Neural cell (in vitro differentiated cells): Measurements from ENCODE around the gene HS3ST3B1. TPM values are rescaled to one million over a fixed set of nuclear protein-coding genes. Genes with fewer than 3 reads are reported as not detected.
A peak's percentile ranks its signal among the peaks of the same experiment; 100 is the strongest.

ENCODE experiments used
- H2AFZ ChIP-seq: fragments of 200-600, 300-800 bp; sonication (generic), shearing (Covaris generic); 2 replicates; pipeline ENCODE4 v1.6.0; 2014; ENCODE audit warnings: low read depth, mild to moderate bottlenecking, antibody characterized with exemption, low read length, moderate library complexity
- H3F3A ChIP-seq: fragments of 200-600 bp; shearing (Covaris generic); 2 replicates; pipeline ENCODE4 v1.6.1; 2016; ENCODE audit warnings: mild to moderate bottlenecking, moderate library complexity, mixed read lengths, antibody characterized with exemption, low read length; ENCODE audit not compliant: insufficient read depth, poor library complexity, severe bottlenecking
- H3K27ac ChIP-seq: fragments of 200-600, 300-800 bp; sonication (generic), shearing (Covaris generic); 2 replicates; pipeline ENCODE4 v1.5.1; 2014; ENCODE audit warnings: mild to moderate bottlenecking, low read length, moderate library complexity
- H3K27me3 ChIP-seq: fragments of 300-800, 200-600 bp; sonication (generic), shearing (Covaris generic); 2 replicates; pipeline ENCODE4 v1.6.0; 2014; ENCODE audit warnings: mild to moderate bottlenecking, low read depth, low read length, moderate library complexity; ENCODE audit not compliant: insufficient read depth
- H3K36me3 ChIP-seq: fragments of 300-800, 200-600 bp; sonication (generic), shearing (Covaris generic); 2 replicates; pipeline ENCODE4 v1.5.1; 2014; ENCODE audit warnings: mild to moderate bottlenecking, antibody characterized with exemption, low read length, moderate library complexity; ENCODE audit not compliant: insufficient read depth
- H3K4me2 ChIP-seq: fragments of 300-800, 200-600 bp; sonication (generic), shearing (Covaris generic); 2 replicates; pipeline ENCODE4 v1.6.0; 2014; ENCODE audit warnings: mild to moderate bottlenecking, low read length
- H3K4me3 ChIP-seq: fragments of 300-800, 200-600 bp; sonication (generic), shearing (Covaris generic); 2 replicates; pipeline ENCODE4 v1.5.1; 2014; ENCODE audit warnings: mild to moderate bottlenecking, low read length, moderate library complexity
- H3K79me2 ChIP-seq: fragments of 200-600 bp; shearing (Covaris generic); replicated peaks from 2 replicates; pipeline ENCODE4 v1.6.0; 2014; ENCODE audit warnings: mild to moderate bottlenecking, low read length, moderate library complexity; ENCODE audit not compliant: insufficient read depth
- H3K9ac ChIP-seq: fragments of 300-800, 200-600 bp; sonication (generic), shearing (Covaris generic); 2 replicates; pipeline ENCODE4 v1.6.1; 2016; ENCODE audit warnings: mild to moderate bottlenecking, low read length, mixed read lengths
- H3K9me2 ChIP-seq: fragments of 200-600 bp; shearing (Covaris generic); 2 replicates; pipeline ENCODE4 v1.6.1; 2016; ENCODE audit warnings: mild to moderate bottlenecking, low read length, mixed read lengths; ENCODE audit not compliant: insufficient read depth
- H3K9me3 ChIP-seq: fragments of 200-600, 300-800 bp; sonication (generic), shearing (Covaris generic); 2 replicates; pipeline ENCODE4 v1.6.1; 2016; ENCODE audit warnings: mild to moderate bottlenecking, mixed run types, low read length, moderate library complexity, mixed read lengths
- H4K20me1 ChIP-seq: fragments of 200-600 bp; shearing (Covaris generic); 2 replicates; pipeline ENCODE4 v1.6.1; 2016; ENCODE audit warnings: mild to moderate bottlenecking, mixed run types; ENCODE audit not compliant: insufficient read depth
- CTCF ChIP-seq: fragments of 450-650 bp; IDR thresholded peaks from 2 replicates; pipeline ENCODE4 v1.5.1; 2014; ENCODE audit warnings: antibody characterized with exemption, mild to moderate bottlenecking, moderate library complexity; ENCODE audit not compliant: poor library complexity, severe bottlenecking
- EP300 ChIP-seq: fragments of 450-650 bp; conservative IDR thresholded peaks from 2 replicates; pipeline ENCODE4 v1.6.1; 2014; ENCODE audit warnings: antibody characterized with exemption, mild to moderate bottlenecking, moderate library complexity; ENCODE audit not compliant: poor library complexity, severe bottlenecking
- EZH2 ChIP-seq: fragments of 200-600, 300-800 bp; shearing (Covaris generic), sonication (generic); IDR thresholded peaks from 2 replicates; pipeline ENCODE4 v1.6.1; 2014; ENCODE audit warnings: antibody characterized with exemption, low read length, borderline replicate concordance, mild to moderate bottlenecking; ENCODE audit not compliant: insufficient read depth, poor library complexity, severe bottlenecking
- MXI1 ChIP-seq: fragments of 450-650 bp; conservative IDR thresholded peaks from 2 replicates; pipeline ENCODE4 v1.6.1; 2014; ENCODE audit warnings: antibody characterized with exemption, mild to moderate bottlenecking; ENCODE audit not compliant: poor library complexity, severe bottlenecking
- POLR2AphosphoS5 ChIP-seq: IDR thresholded peaks from 2 replicates; pipeline ENCODE4 v1.6.1; 2012
- RAD21 ChIP-seq: fragments of 450-650 bp; conservative IDR thresholded peaks from 2 replicates; pipeline ENCODE4 v1.6.1; 2014; ENCODE audit warnings: antibody characterized with exemption, mild to moderate bottlenecking, moderate library complexity
- REST ChIP-seq: IDR thresholded peaks from 2 replicates; pipeline ENCODE4 v1.6.1; 2012; ENCODE audit warnings: borderline replicate concordance
- SMC3 ChIP-seq: fragments of 450-650 bp; conservative IDR thresholded peaks from 2 replicates; pipeline ENCODE4 v1.6.1; 2014; ENCODE audit warnings: antibody characterized with exemption, mild to moderate bottlenecking, moderate library complexity; ENCODE audit not compliant: poor library complexity
- TAF1 ChIP-seq: IDR thresholded peaks from 2 replicates; pipeline ENCODE4 v1.6.1; 2012; ENCODE audit warnings: low read depth
- polyA plus RNA-seq: library from polyadenylated mRNA; depleted of rRNA; stranded (reverse); fragments of >200 nt; gene quantifications from 2 replicates; pipeline ENCODE4 v1.2.3, GENCODE V29; 2014

The HS3ST3B1 gene
- polyA plus RNA-seq, 1 donor from 2014 or later, result 0.58 TPM

GRCh38 chr17:14304773-14305517, 4.1 kb downstream of the HS3ST3B1 start:
- Histone ChIP-seq H3K27me3 (peaks cover 87% of the 10 kb centered on the region), H3K9ac (no peak overlapping the region), H3K9me3 (no peaks in the 10 kb centered on the region), H3K79me2 (no peaks in the 10 kb centered on the region), H3F3A (no peaks in the 10 kb centered on the region), H3K4me2 (no peak overlapping the region), H3K36me3 (no peaks in the 10 kb centered on the region), H4K20me1 (no peaks in the 10 kb centered on the region), H3K4me3 (peak overlapping the region; percentile 85), H3K27ac (no peak overlapping the region), H3K9me2 (no peaks in the 10 kb centered on the region), H2AFZ (no peak overlapping the region)
- TF ChIP-seq REST (no peak), SMC3 (no peak), TAF1 (no peak), RAD21 (no peak), MXI1 (no peak), EZH2 (no peak), POLR2AphosphoS5 (no peak), CTCF (no peak), EP300 (no peak)

GRCh38 chr17:14305785-14306496, 5.1 kb downstream of the HS3ST3B1 start:
- no peak overlapping the region for H3K9ac ChIP-seq
- H3K4me3 ChIP-seq, result no peak overlapping the region
- peaks cover 85% of the 10 kb centered on the region for H3K27me3 ChIP-seq
- no peak overlapping the region for H3K4me2 ChIP-seq
- TF ChIP-seq SMC3, result no peak
- TF ChIP-seq MXI1, result no peak
- TF ChIP-seq POLR2AphosphoS5, result no peak
- no peak for TF ChIP-seq REST
- TF ChIP-seq TAF1, result no peak
- TF ChIP-seq EP300, result no peak
- H3K36me3 ChIP-seq, result no peaks in the 10 kb centered on the region
- H3K79me2 ChIP-seq, result no peaks in the 10 kb centered on the region
- no peak overlapping the region for H3K27ac ChIP-seq
- no peaks in the 10 kb centered on the region for H3K9me3 ChIP-seq
- H3F3A ChIP-seq, result no peaks in the 10 kb centered on the region
- H3K9me2 ChIP-seq, result no peaks in the 10 kb centered on the region
- H4K20me1 ChIP-seq, result no peaks in the 10 kb centered on the region
- no peak overlapping the region for H2AFZ ChIP-seq
